ENCODE data around the gene AASDHPPT.
A peak's percentile ranks its signal among the peaks of the same experiment; 100 is the strongest.
"Not testable (repeated sequence)": the region's sequence is repeated elsewhere in the genome, so short reads cannot be mapped to it uniquely, and the experiment has no call there.

Gene AASDHPPT

GRCh38 chr11:106077609-106078455 lies at the start of gene AASDHPPT:
AASDHPPT (plus strand) TSS chr11:106077662; CDS start chr11:106077711, 49 bp downstream.
- DNase-seq = no peak

- DNase-seq = no peak
Measured at GRCh38 chr11:106030609-106031008, 46.9 kb upstream of the AASDHPPT start.

- no peak for DNase-seq
Measured at GRCh38 chr11:106031202-106031810, 46.2 kb upstream of the AASDHPPT start.

- no peak for DNase-seq
Measured at GRCh38 chr11:106031936-106032335, 45.5 kb upstream of the AASDHPPT start.

GRCh38 chr11:106032861-106033260 lies 44.6 kb upstream of the AASDHPPT start:
- DNase-seq = no peak

- DNase-seq = no peak
Measured at GRCh38 chr11:106043540-106043939, 33.9 kb upstream of the AASDHPPT start.

- no peak for DNase-seq
Measured at GRCh38 chr11:106047631-106048030, 29.8 kb upstream of the AASDHPPT start.

- no peak for DNase-seq
Measured at GRCh38 chr11:106049727-106050476, 27.6 kb upstream of the AASDHPPT start.

- no peak for DNase-seq
Measured at GRCh38 chr11:106051103-106051502, 26.4 kb upstream of the AASDHPPT start.

GRCh38 chr11:106058377-106058776 lies 19.1 kb upstream of the AASDHPPT start:
- not testable (repeated sequence) for DNase-seq

GRCh38 chr11:106059617-106060016 lies 17.8 kb upstream of the AASDHPPT start:
- DNase-seq = no peak

- no peak for DNase-seq
Measured at GRCh38 chr11:106061249-106061784, 16.1 kb upstream of the AASDHPPT start.

- no peak for DNase-seq
Measured at GRCh38 chr11:106061954-106062949, 15.2 kb upstream of the AASDHPPT start.

- no peak for DNase-seq
Measured at GRCh38 chr11:106063009-106063408, 14.5 kb upstream of the AASDHPPT start.

- DNase-seq = no peak
Measured at GRCh38 chr11:106070606-106071005, 6.9 kb upstream of the AASDHPPT start.

GRCh38 chr11:106072804-106073203 lies 4.7 kb upstream of the AASDHPPT start:
- DNase-seq = no peak

- no peak for DNase-seq
Measured at GRCh38 chr11:106076171-106076918, 1.1 kb upstream of the AASDHPPT start.

GRCh38 chr11:106076919-106077608 lies 398 bp upstream of the AASDHPPT start, which contains the start of gene KBTBD3:
KBTBD3 (minus strand) TSS chr11:106077347; CDS start chr11:106059097, 18,250 bp downstream.
- DNase-seq = peak; percentile 95 to 98

- no peak for DNase-seq
Measured at GRCh38 chr11:106082096-106082495, 4.6 kb downstream of the AASDHPPT start.

GRCh38 chr11:106086135-106086534 lies 8.7 kb downstream of the AASDHPPT start:
- no peak for DNase-seq
